H1 (cell line): ENCODE data around the gene HMCES. TPM values are rescaled to one million over a fixed set of nuclear protein-coding genes. Genes with fewer than 3 reads are reported as not detected.
"Not testable (repeated sequence)": the region's sequence is repeated elsewhere in the genome, so short reads cannot be mapped to it uniquely, and the experiment has no call there.

Experiments
- CTCF ChIA-PET: fragments of 300-600 bp; sonication (Branson Sonifier 250); formaldehyde crosslinking; loops from one replicate; lab custom pipeline; 2021; ENCODE audit not compliant: partially characterized antibody; lab: Charles Lee
- POLR2A ChIA-PET: fragments of 300-600 bp; sonication (Branson Sonifier 250); formaldehyde crosslinking; loops from one replicate; lab custom pipeline; 2021; ENCODE audit warnings: inconsistent platforms; ENCODE audit not compliant: partially characterized antibody; lab: Charles Lee
- DNase-seq, 2 experiments: peaks; one replicate each; pipeline versions ENCODE4 v3.0.0 to v3.0.0-alpha.2; 2010 to 2022; ENCODE audit warnings: low spot score in 2 of 2, low read depth in 1 of 2, mixed read lengths in 1 of 2
- FAIRE-seq: peaks from 2 replicates; lab custom pipeline; 2011; peaks lifted over from hg19 to GRCh38; lab: Jason Lieb, UNC
- H2AFZ ChIP-seq: 2 replicates; pipeline ENCODE4 v1.8.1; 2012; ENCODE audit warnings: low read length, inconsistent platforms
- H2AK5ac ChIP-seq: 2 replicates; pipeline ENCODE4 v1.6.1; 2013; ENCODE audit warnings: low read depth, low read length
- H2BK120ac ChIP-seq: replicated peaks from 2 replicates; pipeline ENCODE3; 2013; ENCODE audit warnings: low read depth, low read length, inconsistent platforms
- H2BK12ac ChIP-seq: 2 replicates; pipeline ENCODE4 v1.6.1; 2013; ENCODE audit warnings: low read depth, low read length
- H2BK15ac ChIP-seq: 2 replicates; pipeline ENCODE4 v1.6.1; 2013; ENCODE audit warnings: low read length
- H2BK20ac ChIP-seq: 2 replicates; pipeline ENCODE4 v1.6.1; 2013; ENCODE audit warnings: low read length
- H2BK5ac ChIP-seq: 2 replicates; pipeline ENCODE4 v1.6.1; 2013; ENCODE audit warnings: low read depth, low read length
- H3K14ac ChIP-seq: 2 replicates; pipeline ENCODE4 v1.6.1; 2013; ENCODE audit warnings: inconsistent platforms; ENCODE audit not compliant: insufficient read length
- H3K18ac ChIP-seq: 2 replicates; pipeline ENCODE4 v1.6.1; 2013; ENCODE audit warnings: low read length; ENCODE audit errors: extremely low read depth
- H3K23ac ChIP-seq: 2 replicates; pipeline ENCODE4 v1.6.1; 2013; ENCODE audit warnings: inconsistent platforms; ENCODE audit not compliant: insufficient read length
- H3K23me2 ChIP-seq: 2 replicates; pipeline ENCODE4 v1.6.1; 2013; ENCODE audit warnings: low read depth, low read length
- H3K27ac ChIP-seq: 2 replicates; pipeline ENCODE4 v1.6.1; 2011; ENCODE audit warnings: low read depth, low read length, inconsistent platforms
- H3K27me3 ChIP-seq, 4 experiments: replicated peaks in 1 of 4; 1 replicate in 1 of 4; 2 replicates in 3 of 4; pipeline versions ENCODE4 v1.6.1 to v1.8.1; 2011 to 2013; ENCODE audit warnings: low read length in 3 of 4, mild to moderate bottlenecking in 3 of 4, inconsistent platforms in 2 of 4, mixed read lengths in 2 of 4, moderate library complexity in 1 of 4; ENCODE audit not compliant: control insufficient read depth in 3 of 4, insufficient read depth in 3 of 4; ENCODE audit errors: extremely low read depth in 1 of 4
- H3K36me3 ChIP-seq, 4 experiments: 2 replicates each; pipeline versions ENCODE4 v1.6.1 to v1.8.1; 2011 to 2013; ENCODE audit warnings: mild to moderate bottlenecking in 4 of 4, low read length in 3 of 4, moderate library complexity in 2 of 4, control low read depth in 1 of 4, inconsistent platforms in 1 of 4; ENCODE audit not compliant: insufficient read depth in 4 of 4, control insufficient read depth in 2 of 4
- H3K4ac ChIP-seq: replicated peaks from 2 replicates; pipeline ENCODE3; 2013; ENCODE audit warnings: low read length, low read depth, mixed read lengths, inconsistent platforms; ENCODE audit not compliant: insufficient read length
- H3K4me1 ChIP-seq, 4 experiments: replicated peaks in 1 of 4; 1 replicate in 1 of 4; 2 replicates in 3 of 4; pipeline versions ENCODE4 v1.6.1 to v1.8.1; 2011 to 2013; ENCODE audit warnings: low read length in 3 of 4, inconsistent platforms in 2 of 4, mixed read lengths in 1 of 4; ENCODE audit not compliant: insufficient read depth in 4 of 4, control insufficient read depth in 3 of 4
- H3K4me2 ChIP-seq, 2 experiments: 2 replicates each; pipeline versions ENCODE4 v1.6.1 to v1.8.1; 2011 to 2013; ENCODE audit warnings: low read depth in 2 of 2, low read length in 2 of 2, control low read depth in 1 of 2, inconsistent platforms in 1 of 2, mild to moderate bottlenecking in 1 of 2; ENCODE audit not compliant: insufficient read depth in 1 of 2
- H3K4me3 ChIP-seq, 4 experiments: fragments of 200-600, 300-600 bp in 1 of 4; sonication (generic), shearing (Covaris generic), sonication (Bioruptor Twin) in 1 of 4; 2 replicates each; pipeline versions ENCODE4 v1.5.1 to v1.8.1; 2011 to 2016; ENCODE audit warnings: low read length in 4 of 4, low read depth in 3 of 4, control low read depth in 2 of 4, inconsistent platforms in 2 of 4, mild to moderate bottlenecking in 2 of 4, mixed read lengths in 1 of 4, moderate library complexity in 1 of 4; ENCODE audit not compliant: insufficient read depth in 2 of 4; ENCODE audit errors: extremely low read depth in 1 of 4
- H3K56ac ChIP-seq: replicated peaks from 2 replicates; pipeline ENCODE3; 2013; ENCODE audit warnings: low read depth, mild to moderate bottlenecking, mixed read lengths, low read length, inconsistent platforms; ENCODE audit not compliant: insufficient read length
- H3K79me1 ChIP-seq: 2 replicates; pipeline ENCODE4 v1.6.1; 2013; ENCODE audit warnings: low read depth, low read length, control low read depth
- H3K79me2 ChIP-seq, 2 experiments: 2 replicates each; pipeline versions ENCODE4 v1.6.1 to v1.8.1; 2012 to 2013; ENCODE audit warnings: low read length in 2 of 2, mild to moderate bottlenecking in 2 of 2, inconsistent platforms in 1 of 2; ENCODE audit not compliant: insufficient read depth in 2 of 2, control insufficient read depth in 1 of 2
- H3K9ac ChIP-seq, 4 experiments: replicated peaks in 1 of 4; 1 replicate in 1 of 4; 2 replicates in 3 of 4; pipeline versions ENCODE4 v1.6.1 to v1.8.1; 2011 to 2013; ENCODE audit warnings: low read depth in 3 of 4, low read length in 3 of 4, control low read depth in 2 of 4, mild to moderate bottlenecking in 2 of 4, moderate library complexity in 2 of 4, inconsistent platforms in 1 of 4; ENCODE audit errors: extremely low read depth in 1 of 4
- H3K9me3 ChIP-seq, 2 experiments: 2 replicates each; pipeline versions ENCODE4 v1.6.1 to v1.8.1; 2012 to 2013; ENCODE audit warnings: mild to moderate bottlenecking in 2 of 2, moderate library complexity in 2 of 2, control low read depth in 1 of 2, inconsistent platforms in 1 of 2, low read depth in 1 of 2, low read length in 1 of 2, mixed read lengths in 1 of 2; ENCODE audit not compliant: insufficient read depth in 2 of 2
- H4K20me1 ChIP-seq, 2 experiments: replicated peaks in 1 of 2; 2 replicates each; pipeline versions ENCODE3 to v1.8.1; 2011 to 2013; ENCODE audit warnings: inconsistent platforms in 2 of 2, low read length in 2 of 2, mild to moderate bottlenecking in 1 of 2; ENCODE audit not compliant: insufficient read depth in 2 of 2, control insufficient read depth in 1 of 2
- H4K5ac ChIP-seq: 2 replicates; pipeline ENCODE4 v1.6.1; 2013; ENCODE audit warnings: low read length, low read depth, mixed read lengths, inconsistent platforms; ENCODE audit not compliant: insufficient read length
- H4K8ac ChIP-seq: 2 replicates; pipeline ENCODE4 v1.8.0; 2013; ENCODE audit warnings: mild to moderate bottlenecking, moderate library complexity, low read length, inconsistent platforms; ENCODE audit not compliant: insufficient read depth; ENCODE audit errors: extremely low read depth
- H4K91ac ChIP-seq: replicated peaks from 2 replicates; pipeline ENCODE3; 2013; ENCODE audit warnings: low read length, mixed read lengths, inconsistent platforms; ENCODE audit not compliant: insufficient read length
- WGBS, 2 experiments: shearing (Covaris generic) in 1 of 2; methylation state at CpG; one replicate each; pipeline versions ENCODE4 v1.1.6 to v1.1.7; 2013 to 2015; ENCODE audit warnings: low lambda C conversion rate in 2 of 2, mixed read lengths in 2 of 2, inconsistent platforms in 1 of 2, low coverage in 1 of 2, missing lambda C conversion rate in 1 of 2; ENCODE audit not compliant: insufficient replicate concordance in 2 of 2, insufficient coverage in 1 of 2, insufficient read length in 1 of 2; ENCODE audit errors: extremely low coverage in 1 of 2, missing lambda C conversion rate in 1 of 2; 5-methylcytosine and 5-hydroxymethylcytosine counted together
- polyA plus RNA-seq, 7 experiments: library from polyadenylated mRNA; depleted of rRNA in 3 of 7; stranded (reverse) in 5 of 7; unstranded in 2 of 7; fragments of >200 nt in 5 of 7; fragments of 200-250 nt in 2 of 7; gene quantifications; 1 replicate in 5 of 7; 2 replicates in 1 of 7; 4 replicates in 1 of 7; pipeline versions ENCODE4 v1.2.1 to v1.2.3, GENCODE V29; 2011 to 2013; ENCODE audit warnings: missing spikeins in 2 of 7, mixed read lengths in 2 of 7
- total RNA-seq: library from RNA; stranded (reverse); fragmentation: NEBNext Ultra II Directional; extraction: Animal tissue kit (Norgen Biotek cat#: 25700); gene quantifications from 2 replicates; pipeline ENCODE4 v1.2.1, GENCODE V29; 2021

The HMCES gene
- total and polyA plus RNA-seq, 2 of the 8 experiments (the other 6 are each of a cell fraction or from before 2014, with no cell fraction given), result 27.6 to 49.5 TPM

DNA sequence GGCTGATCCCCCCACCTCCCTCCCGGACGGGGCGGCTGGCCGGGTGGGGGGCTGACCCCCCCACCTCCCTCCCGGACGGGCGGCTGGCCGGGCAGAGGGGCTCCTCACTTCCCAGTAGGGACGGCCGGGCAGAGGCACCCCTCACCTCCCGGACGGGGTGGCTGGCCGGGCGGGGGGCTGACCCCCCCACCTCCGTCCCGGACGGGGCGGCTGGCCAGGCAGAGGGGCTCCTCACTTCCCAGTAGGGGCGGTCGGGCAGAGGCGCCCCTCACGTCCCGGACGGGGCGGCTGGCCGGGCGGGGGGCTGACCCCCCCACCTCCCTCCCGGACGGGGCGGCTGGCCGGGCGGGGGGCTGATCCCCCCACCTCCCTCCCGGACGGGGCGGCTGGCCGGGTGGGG lies 60.5 kb downstream of the HMCES start:
- H3K9me3 ChIP-seq, result peaks cover 0 to 12% of the 10 kb centered on the region in 2 experiments; a peak in 2 of 4 replicates
- not testable (repeated sequence) for H2BK12ac ChIP-seq, H3K14ac ChIP-seq

DNA sequence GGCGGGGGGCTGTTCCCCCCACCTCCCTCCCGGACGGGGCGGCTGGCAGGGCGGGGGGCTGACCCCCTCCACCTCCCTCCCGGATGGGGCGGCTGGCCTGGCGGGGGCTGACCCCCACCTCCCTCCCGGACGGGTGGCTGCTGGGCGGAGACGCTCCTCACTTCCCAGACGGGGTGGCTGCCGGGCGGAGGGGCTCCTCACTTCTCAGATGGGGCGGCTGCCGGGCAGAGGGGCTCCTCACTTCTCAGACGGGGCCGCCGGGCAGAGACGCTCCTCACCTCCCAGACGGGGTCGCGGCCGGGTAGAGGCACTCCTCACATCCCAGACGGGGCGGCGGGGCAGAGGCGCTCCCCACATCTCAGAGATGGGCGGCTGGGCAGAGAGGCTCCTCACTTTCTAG lies 61.2 kb downstream of the HMCES start:
- H4K20me1 ChIP-seq, DNase-seq, H3K27me3 ChIP-seq, H3K36me3 ChIP-seq, H2AK5ac ChIP-seq, H3K56ac ChIP-seq, H4K8ac ChIP-seq, H3K18ac ChIP-seq, H3K4me2 ChIP-seq, H3K9ac ChIP-seq, H3K4me3 ChIP-seq, H4K5ac ChIP-seq, H4K91ac ChIP-seq, H2BK120ac ChIP-seq, H2AFZ ChIP-seq, H2BK20ac ChIP-seq, H3K79me2 ChIP-seq, CTCF ChIA-PET, FAIRE-seq, H3K79me1 ChIP-seq, POLR2A ChIA-PET, H3K27ac ChIP-seq, H2BK5ac ChIP-seq, H3K4ac ChIP-seq, H3K4me1 ChIP-seq, H2BK15ac ChIP-seq, H3K23me2 ChIP-seq, H2BK12ac ChIP-seq, H3K14ac ChIP-seq, H3K23ac ChIP-seq: not testable (repeated sequence)
- H3K9me3 ChIP-seq, result peaks cover 0 to 12% of the 10 kb centered on the region in 2 experiments; a peak in 2 of 4 replicates
- 93% methylated on average over 6 of the region's 30 CpGs; no CpG with 5 or more reads in 1 of the 2 experiments for WGBS, 2 experiments

More for the DNA sequence above, 60.5 kb downstream of the HMCES start:
- H2BK120ac ChIP-seq, H3K79me1 ChIP-seq, H3K18ac ChIP-seq, H4K5ac ChIP-seq, H3K4me1 ChIP-seq, H3K23me2 ChIP-seq, H3K4me2 ChIP-seq, H3K27ac ChIP-seq, H3K27me3 ChIP-seq, H2BK15ac ChIP-seq, FAIRE-seq, H3K56ac ChIP-seq, H2AFZ ChIP-seq, H2BK5ac ChIP-seq, H2BK20ac ChIP-seq, H3K4me3 ChIP-seq, H3K79me2 ChIP-seq, H4K20me1 ChIP-seq, H3K4ac ChIP-seq, H2AK5ac ChIP-seq, POLR2A ChIA-PET, H3K36me3 ChIP-seq, H3K23ac ChIP-seq, DNase-seq, H4K91ac ChIP-seq, H3K9ac ChIP-seq, H4K8ac ChIP-seq, CTCF ChIA-PET: not testable (repeated sequence)
- no CpG with 5 or more reads among the region's 36 CpGs for WGBS, 2 experiments
